Stimulated activated CD4-positive, alpha-beta T cell treated with anti-CD3 and anti-CD28 coated beads, TNF-alpha, amount 100 ng/mL, for 48 hours (primary cell): ENCODE results near the gene MUCL3.
A peak's percentile ranks its signal among the peaks of the same experiment; 100 is the strongest.
"Not testable (repeated sequence)": the region's sequence is repeated elsewhere in the genome, so short reads cannot be mapped to it uniquely, and the experiment has no call there.

Source experiments
- DNase-seq, 3 donors: peaks; one replicate each; pipeline ENCODE4 v3.0.0-alpha.2; 2020; ENCODE audit warnings: low read depth in 3 of 3

The MUCL3 gene

GRCh38 chr6:30913721-30914075 is 27.1 kb upstream of the MUCL3 start:
- no peak for DNase-seq

- peak; percentile 69 to 82 (median 77) for DNase-seq
Measured at GRCh38 chr6:30914076-30914853, 26.5 kb upstream of the MUCL3 start, which contains the start of gene VARS2. TSS of gene VARS2 (plus strand) at chr6:30914238. CDS start at chr6:30914837, 599 bp downstream.

- DNase-seq, result no peak
Measured at GRCh38 chr6:30914854-30915590, 25.8 kb upstream of the MUCL3 start.

- no peak for DNase-seq
Measured at GRCh38 chr6:30915591-30915946, 25.2 kb upstream of the MUCL3 start.

GRCh38 chr6:30917041-30917440 is 23.7 kb upstream of the MUCL3 start:
- DNase-seq, result no peak

- DNase-seq, result no peak
Measured at GRCh38 chr6:30917487-30917886, 23.3 kb upstream of the MUCL3 start.

- no peak for DNase-seq
Measured at GRCh38 chr6:30918670-30919069, 22.1 kb upstream of the MUCL3 start.

GRCh38 chr6:30922447-30922852 is 18.3 kb upstream of the MUCL3 start:
- DNase-seq, result no peak

- DNase-seq, result not testable (repeated sequence)
Measured at GRCh38 chr6:30924040-30924627, 16.6 kb upstream of the MUCL3 start.

- no peak for DNase-seq
Measured at GRCh38 chr6:30926644-30927043, 14.1 kb upstream of the MUCL3 start.

GRCh38 chr6:30927080-30927479 is 13.7 kb upstream of the MUCL3 start:
- DNase-seq, result not testable (repeated sequence)

GRCh38 chr6:30928677-30929076 is 12.1 kb upstream of the MUCL3 start:
- DNase-seq, result no peak

- DNase-seq, result no peak
Measured at GRCh38 chr6:30930506-30930905, 10.3 kb upstream of the MUCL3 start.

- no peak for DNase-seq
Measured at GRCh38 chr6:30931272-30931671, 9.5 kb upstream of the MUCL3 start.

GRCh38 chr6:30931969-30932645 is 8.7 kb upstream of the MUCL3 start, which contains the start of gene SFTA2:
TSS of gene SFTA2 (minus strand) at chr6:30932170. CDS start at chr6:30932096, 74 bp downstream.
- DNase-seq, result no peak

- DNase-seq, result no peak
Measured at GRCh38 chr6:30932665-30933365, 8.0 kb upstream of the MUCL3 start.

- DNase-seq, result no peak
Measured at GRCh38 chr6:30935018-30935417, 5.8 kb upstream of the MUCL3 start.

GRCh38 chr6:30937265-30937664 is 3.5 kb upstream of the MUCL3 start:
- no peak for DNase-seq

GRCh38 chr6:30938730-30939129 is 2.0 kb upstream of the MUCL3 start:
- DNase-seq, result no peak

GRCh38 chr6:30939473-30939872 is 1.3 kb upstream of the MUCL3 start:
- no peak for DNase-seq

- DNase-seq, result no peak
Measured at GRCh38 chr6:30942338-30943060, 1.7 kb downstream of the MUCL3 start.
